Measurements from ENCODE around the gene WDR76.

- TF ChIP-seq, protein P1, sequence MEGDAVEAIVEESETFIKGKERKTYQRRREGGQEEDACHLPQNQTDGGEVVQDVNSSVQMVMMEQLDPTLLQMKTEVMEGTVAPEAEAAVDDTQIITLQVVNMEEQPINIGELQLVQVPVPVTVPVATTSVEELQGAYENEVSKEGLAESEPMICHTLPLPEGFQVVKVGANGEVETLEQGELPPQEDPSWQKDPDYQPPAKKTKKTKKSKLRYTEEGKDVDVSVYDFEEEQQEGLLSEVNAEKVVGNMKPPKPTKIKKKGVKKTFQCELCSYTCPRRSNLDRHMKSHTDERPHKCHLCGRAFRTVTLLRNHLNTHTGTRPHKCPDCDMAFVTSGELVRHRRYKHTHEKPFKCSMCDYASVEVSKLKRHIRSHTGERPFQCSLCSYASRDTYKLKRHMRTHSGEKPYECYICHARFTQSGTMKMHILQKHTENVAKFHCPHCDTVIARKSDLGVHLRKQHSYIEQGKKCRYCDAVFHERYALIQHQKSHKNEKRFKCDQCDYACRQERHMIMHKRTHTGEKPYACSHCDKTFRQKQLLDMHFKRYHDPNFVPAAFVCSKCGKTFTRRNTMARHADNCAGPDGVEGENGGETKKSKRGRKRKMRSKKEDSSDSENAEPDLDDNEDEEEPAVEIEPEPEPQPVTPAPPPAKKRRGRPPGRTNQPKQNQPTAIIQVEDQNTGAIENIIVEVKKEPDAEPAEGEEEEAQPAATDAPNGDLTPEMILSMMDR (IDR thresholded peaks at IDR 0.05; ENCODE audit: insufficient read depth, low read length): no peak
- TF ChIP-seq, protein P2, sequence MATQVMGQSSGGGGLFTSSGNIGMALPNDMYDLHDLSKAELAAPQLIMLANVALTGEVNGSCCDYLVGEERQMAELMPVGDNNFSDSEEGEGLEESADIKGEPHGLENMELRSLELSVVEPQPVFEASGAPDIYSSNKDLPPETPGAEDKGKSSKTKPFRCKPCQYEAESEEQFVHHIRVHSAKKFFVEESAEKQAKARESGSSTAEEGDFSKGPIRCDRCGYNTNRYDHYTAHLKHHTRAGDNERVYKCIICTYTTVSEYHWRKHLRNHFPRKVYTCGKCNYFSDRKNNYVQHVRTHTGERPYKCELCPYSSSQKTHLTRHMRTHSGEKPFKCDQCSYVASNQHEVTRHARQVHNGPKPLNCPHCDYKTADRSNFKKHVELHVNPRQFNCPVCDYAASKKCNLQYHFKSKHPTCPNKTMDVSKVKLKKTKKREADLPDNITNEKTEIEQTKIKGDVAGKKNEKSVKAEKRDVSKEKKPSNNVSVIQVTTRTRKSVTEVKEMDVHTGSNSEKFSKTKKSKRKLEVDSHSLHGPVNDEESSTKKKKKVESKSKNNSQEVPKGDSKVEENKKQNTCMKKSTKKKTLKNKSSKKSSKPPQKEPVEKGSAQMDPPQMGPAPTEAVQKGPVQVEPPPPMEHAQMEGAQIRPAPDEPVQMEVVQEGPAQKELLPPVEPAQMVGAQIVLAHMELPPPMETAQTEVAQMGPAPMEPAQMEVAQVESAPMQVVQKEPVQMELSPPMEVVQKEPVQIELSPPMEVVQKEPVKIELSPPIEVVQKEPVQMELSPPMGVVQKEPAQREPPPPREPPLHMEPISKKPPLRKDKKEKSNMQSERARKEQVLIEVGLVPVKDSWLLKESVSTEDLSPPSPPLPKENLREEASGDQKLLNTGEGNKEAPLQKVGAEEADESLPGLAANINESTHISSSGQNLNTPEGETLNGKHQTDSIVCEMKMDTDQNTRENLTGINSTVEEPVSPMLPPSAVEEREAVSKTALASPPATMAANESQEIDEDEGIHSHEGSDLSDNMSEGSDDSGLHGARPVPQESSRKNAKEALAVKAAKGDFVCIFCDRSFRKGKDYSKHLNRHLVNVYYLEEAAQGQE (IDR thresholded peaks at IDR 0.05; ENCODE audit: insufficient replicate concordance, low read depth): no peak
Observed at GRCh38 chr15:43896543-43896942, 69.7 kb downstream of the WDR76 start.

Data from HL-60 (cell line).